GM19455 (cell line): ENCODE measurements around the gene LPAR3.

Source experiments
- ATAC-seq: cut with Tn5 transposase; IDR thresholded peaks from one replicate; pipeline ENCODE4 v1.9.1; 2021; ENCODE audit not compliant: unreplicated experiment

Gene LPAR3

DNA sequence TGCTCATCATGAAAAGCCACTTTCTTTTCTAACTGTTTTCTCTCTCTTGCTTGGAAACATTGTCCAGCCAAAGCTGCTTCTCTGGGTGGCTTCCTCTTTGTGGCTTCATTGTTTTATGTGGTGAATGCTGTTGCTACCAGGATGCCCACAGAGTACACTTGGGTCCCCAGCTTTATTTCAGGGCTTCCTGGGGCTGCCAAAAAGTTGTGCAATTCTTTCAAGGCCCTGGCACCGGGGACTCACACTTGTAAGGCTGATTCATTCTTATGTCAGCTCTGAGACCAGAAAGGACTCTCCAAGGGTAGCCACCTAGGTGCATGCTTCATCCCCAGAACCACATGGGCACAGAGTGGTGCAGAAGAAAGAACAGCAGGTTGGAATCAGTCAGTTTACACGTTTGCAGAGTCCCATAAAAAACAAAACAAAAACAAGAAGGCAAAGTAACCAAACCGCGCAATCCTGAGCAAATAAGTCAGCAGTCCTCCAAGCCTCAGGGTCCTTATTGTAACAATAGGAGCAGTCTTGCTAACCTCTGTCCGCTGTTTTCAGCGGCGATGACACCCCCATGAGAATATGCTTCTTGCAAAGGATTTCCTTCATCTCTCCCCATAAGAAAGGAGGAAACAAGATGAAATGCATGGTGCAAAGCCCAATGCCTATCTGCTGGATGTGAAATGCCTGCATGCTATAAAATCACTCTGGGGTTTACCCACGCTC lies 112.8 kb downstream of the LPAR3 start:
- ATAC-seq = no peak

DNA sequence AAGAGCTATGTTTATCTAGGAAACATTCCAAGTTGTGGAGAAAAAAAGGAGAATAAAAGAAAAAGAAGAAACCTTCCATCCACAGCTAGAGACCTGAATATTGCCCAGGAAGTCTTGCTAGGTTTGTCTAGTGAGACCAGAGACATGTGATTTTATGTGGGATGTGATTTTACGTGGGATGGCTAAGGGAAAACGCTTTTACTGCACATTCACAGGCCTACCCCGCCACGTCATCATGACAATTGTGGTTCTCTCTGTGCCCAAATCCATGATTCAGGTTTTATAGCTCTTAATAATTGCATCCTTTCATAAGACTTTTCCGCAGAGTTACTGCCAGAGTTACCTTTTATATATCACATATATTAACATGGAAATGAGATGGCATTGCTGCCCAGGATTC lies 116.4 kb downstream of the LPAR3 start:
- ATAC-seq = no peak

DNA sequence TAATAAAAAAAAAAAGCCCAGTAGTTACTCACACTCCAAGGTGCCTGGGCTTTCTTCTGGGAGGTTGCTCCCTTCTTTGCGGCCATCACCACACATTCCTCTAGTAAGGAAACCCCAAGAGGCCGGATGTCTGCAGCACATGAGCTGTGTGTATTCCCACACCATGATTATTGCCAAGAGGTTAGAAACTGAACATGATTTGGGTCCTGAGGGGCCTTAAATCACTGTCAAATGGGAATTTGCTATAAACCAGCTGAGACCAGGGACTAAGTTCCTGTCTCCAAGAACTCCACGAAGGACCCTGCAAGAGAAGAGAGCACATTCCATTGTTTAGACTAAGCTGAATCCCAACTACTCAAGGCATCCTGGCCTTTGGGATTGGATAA lies 117.5 kb downstream of the LPAR3 start:
- no peak for ATAC-seq

DNA sequence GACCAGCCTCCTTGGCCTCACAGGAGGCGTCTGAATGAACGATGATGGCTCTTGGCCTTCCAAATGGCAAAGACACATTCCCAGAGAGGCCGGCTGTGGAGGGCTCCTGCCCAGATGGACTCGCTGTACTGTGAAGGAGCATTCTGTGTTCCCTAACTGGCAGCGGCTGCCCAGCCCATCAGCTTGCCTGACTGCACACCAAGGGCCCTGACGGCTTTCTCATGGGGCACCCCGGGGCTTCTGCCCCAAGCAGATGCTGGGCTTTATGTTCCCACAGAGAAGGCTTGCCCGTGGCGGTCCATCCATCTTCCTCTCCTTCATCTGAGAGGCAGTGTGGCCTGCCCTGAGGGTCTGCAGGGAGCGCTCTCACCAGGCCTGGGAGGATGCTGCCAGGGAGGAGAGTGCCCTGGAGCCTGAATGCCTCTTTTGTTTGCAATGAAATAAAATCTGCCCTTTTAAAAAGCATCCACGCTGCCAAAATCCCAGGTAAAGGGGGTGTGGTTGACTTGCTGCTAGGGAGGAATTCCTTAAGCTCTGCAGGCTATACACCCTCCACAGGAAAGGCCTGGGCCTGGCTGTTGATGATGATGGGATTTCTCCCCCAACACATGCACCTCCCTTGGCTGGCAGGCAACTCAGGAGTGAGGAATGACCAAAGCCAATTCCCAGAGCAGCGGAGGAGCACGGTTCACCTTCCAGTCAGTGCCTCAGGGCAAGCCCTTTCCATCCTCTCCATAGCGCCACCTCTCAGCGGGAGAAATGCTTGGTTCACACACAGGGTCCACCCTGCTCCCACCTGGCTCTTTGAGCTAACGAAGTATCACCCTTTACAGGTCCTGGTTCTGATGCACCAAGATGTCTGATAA lies 118.1 kb downstream of the LPAR3 start:
- ATAC-seq = no peak

DNA sequence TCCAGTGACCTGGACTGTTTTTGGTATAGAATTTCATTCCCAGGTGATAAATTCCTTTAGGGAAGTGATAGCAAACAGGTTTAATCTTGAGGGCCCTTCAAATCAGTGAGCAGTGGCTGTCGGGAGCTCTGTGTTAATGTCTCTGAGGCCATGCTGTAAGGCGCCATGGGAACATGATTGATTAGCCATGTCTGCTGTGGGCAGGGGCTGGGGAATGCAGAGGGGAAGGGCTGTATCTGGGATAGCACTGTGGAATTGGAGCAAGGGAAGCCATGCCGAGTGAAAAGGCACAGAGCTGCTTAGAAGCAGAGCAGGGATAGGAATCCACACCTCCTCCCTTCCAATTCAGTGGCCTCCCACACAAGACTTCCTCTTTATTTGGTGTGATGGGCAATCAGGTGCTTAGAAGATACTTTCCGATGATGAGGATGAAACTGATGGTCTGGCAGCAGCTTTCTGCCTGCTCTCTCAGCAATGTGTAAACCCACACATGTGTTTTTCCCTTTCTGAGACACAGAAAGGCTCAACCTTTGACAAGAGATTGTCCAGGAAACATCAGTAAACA lies 119.0 kb downstream of the LPAR3 start:
- no peak for ATAC-seq

DNA sequence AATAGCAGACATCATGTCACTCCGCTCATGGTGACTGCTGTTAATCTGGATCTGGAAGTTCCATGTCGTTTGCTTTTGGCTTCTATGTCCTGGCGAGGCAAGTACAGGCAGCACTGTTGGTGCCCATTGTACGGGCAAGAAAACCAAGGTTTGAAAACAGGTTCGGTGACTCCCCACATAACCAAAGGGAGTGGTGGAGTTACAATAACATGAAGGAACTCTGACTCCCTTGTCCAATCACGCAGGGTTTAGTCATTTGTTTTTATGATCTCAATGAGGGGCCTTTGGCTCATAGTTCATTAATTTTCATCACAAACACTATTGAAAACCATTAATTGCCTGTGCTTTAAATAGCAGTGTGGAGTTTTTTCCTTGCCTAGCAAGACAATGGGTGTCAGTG lies 119.8 kb downstream of the LPAR3 start:
- no peak for ATAC-seq

DNA sequence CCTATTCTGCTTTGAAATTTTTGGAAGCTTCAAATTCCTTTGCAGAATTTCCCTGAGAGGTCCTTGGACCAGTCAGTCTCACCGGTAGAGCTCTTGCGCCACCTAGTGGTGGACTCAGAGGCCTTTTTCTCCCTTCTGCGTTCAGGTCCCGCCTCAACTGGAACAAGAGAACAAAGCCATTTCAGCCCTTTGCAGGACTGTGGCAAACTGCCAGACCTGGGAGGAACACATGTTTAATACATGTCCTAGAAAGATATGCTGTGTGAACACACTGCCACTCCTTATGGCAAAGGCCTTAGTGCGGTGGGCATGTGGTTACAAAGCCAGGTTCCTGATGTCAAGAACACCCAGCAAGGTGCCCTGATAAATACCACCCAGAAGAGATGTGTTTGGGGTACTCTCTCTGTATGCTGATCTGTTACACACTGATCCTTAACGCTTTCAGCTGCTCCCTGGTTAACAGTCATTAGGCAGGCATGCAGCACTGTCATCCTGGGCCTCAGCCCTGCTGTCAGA lies 120.5 kb downstream of the LPAR3 start:
- ATAC-seq = peak; percentile 56

DNA sequence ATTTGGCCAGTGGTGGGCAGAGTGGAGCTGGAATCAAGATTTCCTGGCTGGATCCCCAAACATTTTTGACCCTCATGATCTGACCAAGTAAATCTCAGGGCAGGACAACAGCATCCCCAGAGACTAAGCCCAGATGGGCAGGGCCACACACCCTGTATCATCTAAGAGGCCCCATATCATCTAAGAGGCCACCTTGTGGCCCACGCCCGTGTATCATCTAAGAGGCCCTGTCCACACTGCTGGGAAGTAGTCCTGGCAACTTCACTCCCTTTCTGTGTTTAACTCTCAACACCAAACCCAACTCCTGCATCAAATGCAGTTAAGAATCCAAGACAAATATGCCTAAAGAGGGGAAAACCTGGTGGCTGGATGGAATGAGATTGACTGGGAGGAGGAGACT lies 121.1 kb downstream of the LPAR3 start:
- no peak for ATAC-seq

DNA sequence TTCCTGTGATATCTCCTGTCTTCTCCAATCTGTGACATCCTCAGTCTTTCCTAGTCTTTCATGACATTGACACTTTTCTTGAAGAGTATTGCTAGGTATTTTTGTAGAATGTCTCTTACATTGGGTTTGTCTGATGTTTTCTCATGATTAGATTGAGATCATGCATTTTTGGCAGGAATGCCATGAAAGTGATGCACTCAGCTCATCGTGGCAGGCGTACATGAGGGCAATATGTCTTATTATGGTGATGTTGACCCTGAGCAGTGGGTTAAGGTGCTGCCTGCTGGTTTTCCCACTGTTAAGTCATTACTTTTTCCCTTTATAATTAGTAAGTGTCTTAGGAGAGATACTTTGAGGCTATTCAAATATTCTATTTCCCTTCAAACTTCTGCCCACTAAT lies 122.5 kb downstream of the LPAR3 start:
- ATAC-seq = no peak

DNA sequence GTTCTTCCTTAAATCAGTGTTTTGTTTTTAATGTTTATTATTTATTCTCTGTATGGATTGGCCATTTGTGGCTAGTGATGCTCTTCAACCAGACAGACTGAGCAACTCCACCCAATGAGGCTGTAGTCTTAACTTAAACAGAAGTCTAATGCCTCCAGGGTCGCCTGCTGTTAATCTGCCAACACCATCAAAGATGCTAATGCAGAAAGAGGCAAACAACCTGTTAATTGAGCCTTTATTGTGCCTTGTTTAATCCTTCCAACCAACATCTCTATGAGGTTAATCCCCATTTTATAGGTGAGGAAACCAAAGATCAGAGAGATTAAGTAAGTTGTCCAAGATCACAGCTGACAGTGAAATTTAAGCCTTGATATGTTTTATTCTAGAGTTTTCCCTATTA lies 123.4 kb downstream of the LPAR3 start:
- no peak for ATAC-seq

DNA sequence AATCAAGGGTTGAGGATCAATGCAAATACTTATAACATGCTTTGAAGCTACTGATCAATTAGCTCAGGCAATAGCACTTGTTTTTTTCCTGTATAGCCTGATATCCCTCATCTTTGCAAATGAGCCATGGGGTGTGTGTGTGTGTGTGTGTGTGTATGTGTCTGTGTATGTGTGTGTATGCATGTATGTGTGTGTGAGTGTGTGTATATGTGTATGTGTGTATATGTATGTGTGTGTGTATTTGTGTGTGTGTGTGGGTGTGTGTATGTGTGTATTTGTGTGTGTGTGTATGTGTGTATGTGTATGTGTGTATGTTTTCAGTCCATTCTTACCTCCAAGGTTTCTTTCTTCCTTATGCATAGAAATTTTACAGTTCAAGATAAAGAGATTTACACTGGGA lies 124.4 kb downstream of the LPAR3 start:
- no peak for ATAC-seq

DNA sequence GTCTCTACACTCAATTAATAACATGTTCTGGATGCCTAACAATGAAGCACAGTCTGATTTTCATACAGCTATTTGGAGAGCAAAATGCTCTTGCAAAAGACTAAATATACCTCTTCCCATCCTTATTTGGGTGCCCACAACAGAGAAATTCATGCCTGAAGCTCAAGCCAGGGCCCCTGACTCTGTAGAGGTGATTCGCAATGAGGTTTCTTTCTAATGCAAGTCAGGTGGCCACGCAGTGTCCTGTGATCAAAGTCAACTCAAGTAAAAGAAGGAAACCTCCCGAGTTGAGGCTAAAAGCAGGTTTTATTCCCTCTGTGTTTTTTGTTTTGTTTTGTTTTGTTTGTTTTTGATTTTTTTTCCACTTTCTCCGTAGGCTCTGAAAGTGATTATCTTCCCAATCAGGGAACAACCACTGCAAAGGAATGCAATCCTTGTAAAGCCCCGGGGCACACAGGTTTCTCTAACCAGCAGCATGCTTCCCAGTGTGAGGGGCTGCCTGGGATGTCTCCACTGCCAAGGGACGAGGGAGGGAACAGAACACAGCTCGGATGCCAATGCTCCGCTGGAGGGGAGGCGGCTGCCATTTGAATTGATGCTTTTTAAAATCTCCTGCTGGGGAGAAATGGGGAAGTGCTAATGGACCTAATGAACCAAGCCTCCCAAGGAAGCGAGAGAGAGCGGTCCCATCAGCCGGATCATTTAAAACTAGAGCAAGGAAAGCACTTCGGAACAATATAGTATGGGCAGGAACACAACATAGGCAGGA lies 128.9 kb downstream of the LPAR3 start:
- no peak for ATAC-seq

DNA sequence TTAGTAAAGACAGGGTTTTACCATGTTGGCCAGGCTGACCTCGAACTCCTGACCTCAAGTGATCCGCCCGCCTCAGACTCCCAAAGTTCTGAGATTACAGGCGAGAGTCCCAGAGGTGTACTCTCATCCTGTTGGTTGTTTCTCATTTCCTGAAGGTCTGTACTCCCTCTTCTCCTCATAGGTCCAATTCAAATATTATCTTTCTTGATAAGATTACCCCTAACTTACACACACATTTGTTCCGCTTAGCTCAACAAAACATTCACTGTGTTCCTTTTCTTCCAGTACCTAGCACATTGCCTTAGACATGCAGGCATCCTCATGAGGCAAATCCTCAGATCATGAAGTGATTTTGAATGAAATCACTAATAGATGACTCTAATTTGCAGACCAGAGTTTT lies 130.3 kb downstream of the LPAR3 start:
- no peak for ATAC-seq
